GM12864 (cell line): ENCODE results near the gene GPR157.
"Not testable (repeated sequence)": the region's sequence is repeated elsewhere in the genome, so short reads cannot be mapped to it uniquely, and the experiment has no call there.

ENCODE experiments used
- DNase-seq: peaks from one replicate; pipeline ENCODE4 v3.0.0-alpha.2; 2011; ENCODE audit warnings: low read depth
- H3K4me3 ChIP-seq: 2 replicates; pipeline ENCODE4 v1.5.1; 2011; ENCODE audit warnings: mild to moderate bottlenecking, low read depth, low read length, control low read depth
- CTCF ChIP-seq: IDR thresholded peaks from 2 replicates; pipeline ENCODE4 v1.5.1; 2011; ENCODE audit warnings: low read depth, mild to moderate bottlenecking, moderate library complexity, low read length, control low read depth, inconsistent platforms; ENCODE audit errors: missing control alignments

Gene GPR157

GRCh38 chr1:9125325-9125724 is 3.6 kb downstream of the GPR157 start:
- TF ChIP-seq CTCF: no peak
- no peak overlapping the region for H3K4me3 ChIP-seq
- no peak for DNase-seq

DNA sequence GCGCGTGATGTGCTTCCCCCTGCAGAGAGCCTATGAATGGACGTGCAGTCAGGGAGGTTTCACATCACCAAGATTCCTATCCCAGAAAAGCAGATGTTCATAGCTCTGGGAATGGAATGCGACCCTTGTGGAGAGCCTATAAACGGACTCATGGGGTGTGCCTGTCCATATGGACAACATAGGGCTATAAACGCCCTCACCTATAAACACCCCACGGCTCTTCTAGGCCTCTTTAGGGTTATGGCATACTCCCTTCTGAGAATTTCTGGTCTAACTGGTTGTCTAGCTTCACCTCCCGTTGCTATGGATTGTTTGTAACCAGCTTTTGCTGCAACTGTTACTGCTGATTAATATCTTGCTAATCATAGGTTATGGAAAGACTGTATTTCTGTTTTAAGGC is 4.5 kb downstream of the GPR157 start:
- not testable (repeated sequence) for DNase-seq, H3K4me3 ChIP-seq

- not testable (repeated sequence) for H3K4me3 ChIP-seq, DNase-seq
These were observed 5.2 kb downstream of the GPR157 start for GRCh38 chr1:9123665-9124064.

- TF ChIP-seq CTCF: no peak
- peak overlapping the region; percentile 9; the same call in 1 of the 2 replicates for H3K4me3 ChIP-seq
- DNase-seq: peak; percentile 59
These were observed 7.1 kb downstream of the GPR157 start for GRCh38 chr1:9121496-9122409.

DNA sequence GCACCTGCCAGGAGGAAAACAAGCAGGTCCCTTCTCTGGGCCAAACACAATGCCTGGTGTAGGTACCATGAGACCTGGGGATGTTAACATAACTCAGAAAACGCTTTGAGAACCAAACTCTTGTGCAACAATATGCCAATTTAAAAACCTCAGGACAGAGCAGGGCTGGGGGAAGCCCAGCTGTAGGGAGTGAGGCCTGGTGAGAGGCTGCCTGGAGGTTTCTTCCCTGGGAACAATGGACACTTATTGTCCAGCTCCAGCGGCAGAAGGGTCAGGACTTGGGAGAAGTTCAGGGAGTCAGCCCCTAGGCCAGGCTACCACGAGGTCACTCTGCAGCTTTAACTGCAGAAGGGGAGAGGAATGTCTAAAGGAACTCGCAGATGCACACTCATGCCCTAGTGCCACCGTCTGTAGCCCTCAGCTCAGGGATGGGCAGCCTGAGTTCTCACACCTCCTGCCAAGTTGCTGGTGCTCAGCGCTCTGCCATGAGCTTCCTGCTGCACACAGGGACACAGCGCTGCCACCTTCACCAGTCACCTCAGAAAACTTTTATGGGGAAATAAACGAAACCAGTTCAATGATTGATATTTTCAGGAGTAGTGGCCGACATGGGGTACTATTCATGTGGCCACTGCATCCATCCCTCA is 8.5 kb downstream of the GPR157 start:
- DNase-seq: no peak
- no peak for TF ChIP-seq CTCF

GRCh38 chr1:9119745-9120144 is 9.2 kb downstream of the GPR157 start:
- no peak for TF ChIP-seq CTCF
- no peak for DNase-seq
- H3K4me3 ChIP-seq: no peak overlapping the region

More for the DNA sequence above, 8.5 kb downstream of the GPR157 start:
- H3K4me3 ChIP-seq: no peak overlapping the region

DNA sequence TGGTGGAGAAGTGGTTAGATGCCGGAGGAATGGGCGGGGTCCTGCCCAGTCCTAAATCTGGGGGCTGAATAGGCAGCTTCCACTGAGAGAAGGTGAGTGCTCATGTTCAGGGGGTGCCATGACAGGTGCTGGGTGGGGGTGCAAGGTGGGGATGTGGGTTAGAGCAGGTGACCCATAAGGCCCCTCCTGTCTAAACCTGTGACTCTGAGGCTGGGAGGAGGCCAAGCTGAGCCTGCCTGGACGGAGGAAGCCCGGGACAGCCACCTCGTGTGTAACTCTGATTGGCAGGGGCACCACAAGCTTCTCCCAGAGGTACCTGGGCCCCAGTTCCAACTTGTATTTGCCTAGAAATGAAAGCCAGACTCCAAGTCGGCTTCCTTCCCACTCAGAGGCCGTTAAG is 10.7 kb downstream of the GPR157 start:
- no peak for DNase-seq
- H3K4me3 ChIP-seq: no peak overlapping the region
- no peak for TF ChIP-seq CTCF
